GM18951 (cell line): ENCODE results near the gene SESN2.

Source experiments
- POLR2A ChIP-seq: IDR thresholded peaks from 4 replicates; pipeline ENCODE4 v1.6.1; 2011; ENCODE audit warnings: mild to moderate bottlenecking; ENCODE audit not compliant: insufficient read length, insufficient read depth; ENCODE audit errors: extremely low read depth
- in situ Hi-C: fragments of 300-500 bp; cut with MboI; formaldehyde crosslinking; loops from one replicate; pipeline ENCODE4 v1.12.0; 2022; ENCODE audit warnings: low sequenced_read_pairs, mixed read lengths, inconsistent platforms; ENCODE audit not compliant: unreplicated experiment

Gene SESN2

DNA sequence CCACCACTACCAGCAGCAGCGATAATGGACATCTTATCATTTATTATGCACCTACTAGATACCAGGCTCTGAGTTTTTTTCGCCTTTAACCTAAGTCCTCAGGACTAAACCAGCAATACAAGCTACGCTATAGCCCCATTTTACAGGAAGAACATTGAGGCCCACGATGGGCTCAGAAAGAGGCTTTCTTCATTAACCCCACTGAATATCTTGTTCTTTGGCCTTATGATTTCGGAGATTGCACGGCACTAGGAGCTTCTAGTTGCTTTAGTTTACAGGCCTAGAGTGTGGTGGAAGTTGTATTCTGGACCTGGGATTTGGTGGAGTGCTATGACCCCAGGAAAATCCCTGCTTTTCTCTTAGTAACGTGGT is 1.5 kb downstream of the SESN2 start:
- in situ Hi-C loops: no loop called here

DNA sequence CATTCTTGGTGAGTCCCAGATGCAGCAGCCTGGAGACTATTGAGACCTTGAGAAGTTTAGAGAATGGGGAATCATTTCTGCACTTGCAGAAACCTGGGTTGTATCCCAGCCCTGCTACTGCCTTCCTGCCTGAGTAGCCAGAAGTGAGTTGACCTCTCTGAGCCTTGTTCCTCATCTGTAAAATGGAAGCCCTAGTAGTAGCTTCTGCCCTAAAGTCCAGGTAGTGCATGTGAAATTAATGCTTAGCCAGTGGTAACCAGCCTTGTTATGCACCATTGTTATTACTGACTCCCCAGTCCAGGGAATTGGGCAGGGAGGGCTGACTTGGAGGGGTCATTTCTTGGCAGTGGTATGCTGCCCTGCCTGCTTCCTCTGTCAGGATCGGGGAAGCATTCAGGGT is 5.6 kb downstream of the SESN2 start:
- no peak for TF ChIP-seq POLR2A
- in situ Hi-C loops: no loop called here

More for the DNA sequence above, 1.5 kb downstream of the SESN2 start:
- no peak for TF ChIP-seq POLR2A

DNA sequence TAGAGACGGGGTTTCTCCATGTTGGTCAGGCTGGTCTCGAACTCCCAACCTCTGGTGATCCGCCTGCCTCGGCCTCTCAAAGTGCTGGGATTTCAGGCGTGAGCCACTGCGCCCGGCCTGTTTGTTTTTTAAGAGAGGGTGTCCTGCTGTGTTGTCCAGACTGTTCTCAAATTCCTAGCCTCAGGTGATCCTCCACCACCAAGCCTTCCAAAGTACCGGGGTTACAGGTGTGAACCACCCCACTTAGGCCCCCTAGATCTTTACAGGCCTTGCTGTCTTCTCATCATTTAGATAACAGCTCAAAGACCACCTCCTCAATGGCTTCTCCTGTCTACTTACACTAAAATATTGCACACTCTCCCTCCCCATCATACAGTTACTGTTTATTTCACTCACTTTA is 6.3 kb downstream of the SESN2 start:
- in situ Hi-C loops: no loop called here
- TF ChIP-seq POLR2A: no peak

DNA sequence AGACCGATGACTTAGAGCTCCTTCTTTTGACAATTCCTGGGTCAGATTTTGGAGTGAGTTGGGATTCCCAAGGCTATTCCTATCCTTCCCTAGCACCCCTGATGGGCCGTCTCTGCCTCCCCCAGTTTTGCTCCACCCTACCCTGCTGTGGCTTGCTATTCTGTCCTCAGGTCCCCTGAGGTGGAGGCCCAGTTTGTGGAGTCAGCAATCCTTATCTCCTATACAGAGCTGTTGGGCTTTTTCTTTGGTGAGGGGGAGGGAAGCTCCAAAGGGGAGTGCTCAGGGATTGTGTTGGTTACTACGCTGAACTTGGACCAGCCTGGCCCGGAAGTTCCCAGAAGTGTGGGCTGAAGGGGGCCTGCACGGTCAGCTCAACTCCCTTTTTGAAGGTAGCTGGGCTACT is 7.6 kb downstream of the SESN2 start:
- in situ Hi-C loops: no loop called here
- no peak for TF ChIP-seq POLR2A

DNA sequence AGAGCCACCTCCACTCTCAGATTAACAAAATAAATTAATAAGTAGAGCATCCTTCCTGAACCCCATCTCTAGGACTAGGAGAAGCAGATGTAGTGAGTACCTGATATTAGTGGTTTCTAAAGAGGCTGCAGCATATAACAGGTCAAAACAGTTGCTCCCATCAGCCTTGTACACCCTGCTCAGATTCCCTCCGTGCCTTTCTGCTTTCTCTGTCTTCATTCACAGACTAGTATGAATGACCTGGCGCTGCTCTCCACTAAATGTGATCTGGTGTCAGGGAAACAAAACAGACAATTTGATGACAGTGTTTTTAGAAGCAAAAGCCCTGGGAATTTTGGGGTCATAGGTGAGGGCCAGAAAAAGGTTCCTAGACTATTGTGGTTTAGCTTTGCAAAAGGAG is 8.3 kb downstream of the SESN2 start:
- in situ Hi-C loops: no loop called here
- TF ChIP-seq POLR2A: no peak

DNA sequence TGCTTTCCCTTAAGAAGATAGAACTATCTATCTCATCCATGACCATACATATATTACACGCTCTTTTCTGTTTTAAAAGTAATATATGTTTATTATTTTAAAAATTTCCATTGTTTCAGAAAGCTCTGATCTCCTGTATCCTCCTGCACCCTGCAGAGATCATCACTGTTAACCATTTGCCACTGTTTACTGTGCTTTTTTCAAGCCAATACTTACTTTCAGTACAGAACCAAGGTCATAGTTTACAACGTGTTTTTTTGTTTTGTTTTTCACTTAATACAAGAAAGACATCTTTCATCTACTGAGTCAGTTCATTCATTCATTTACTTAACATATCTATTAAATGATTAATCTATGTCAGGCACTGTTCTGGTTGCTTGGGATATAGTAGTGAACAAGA is 10.2 kb downstream of the SESN2 start:
- in situ Hi-C loops: no loop called here
- TF ChIP-seq POLR2A: no peak

DNA sequence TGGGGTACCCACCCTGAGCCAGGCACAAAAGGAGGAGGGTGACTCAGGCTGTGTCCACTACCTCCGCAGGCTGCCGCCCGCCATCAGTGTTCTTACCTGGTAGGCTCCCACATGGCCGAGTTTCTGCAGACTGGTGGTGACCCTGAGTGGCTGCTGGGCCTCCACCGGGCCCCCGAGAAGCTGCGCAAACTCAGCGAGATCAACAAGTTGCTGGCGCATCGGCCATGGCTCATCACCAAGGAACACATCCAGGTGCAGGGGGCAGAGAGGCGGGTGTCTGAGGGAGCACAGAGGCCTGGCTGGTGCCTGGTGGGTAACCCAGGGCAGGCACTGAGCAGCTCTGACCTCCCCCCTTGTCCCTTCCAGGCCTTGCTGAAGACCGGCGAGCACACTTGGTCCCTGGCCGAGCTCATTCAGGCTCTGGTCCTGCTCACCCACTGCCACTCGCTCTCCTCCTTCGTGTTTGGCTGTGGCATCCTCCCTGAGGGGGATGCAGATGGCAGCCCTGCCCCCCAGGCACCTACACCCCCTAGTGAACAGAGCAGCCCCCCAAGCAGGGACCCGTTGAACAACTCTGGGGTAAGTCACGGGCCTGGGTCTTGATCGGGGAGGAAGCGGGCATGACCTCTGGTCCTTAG is 13.0 kb downstream of the SESN2 start:
- in situ Hi-C loops: no loop called here
- TF ChIP-seq POLR2A: no peak

DNA sequence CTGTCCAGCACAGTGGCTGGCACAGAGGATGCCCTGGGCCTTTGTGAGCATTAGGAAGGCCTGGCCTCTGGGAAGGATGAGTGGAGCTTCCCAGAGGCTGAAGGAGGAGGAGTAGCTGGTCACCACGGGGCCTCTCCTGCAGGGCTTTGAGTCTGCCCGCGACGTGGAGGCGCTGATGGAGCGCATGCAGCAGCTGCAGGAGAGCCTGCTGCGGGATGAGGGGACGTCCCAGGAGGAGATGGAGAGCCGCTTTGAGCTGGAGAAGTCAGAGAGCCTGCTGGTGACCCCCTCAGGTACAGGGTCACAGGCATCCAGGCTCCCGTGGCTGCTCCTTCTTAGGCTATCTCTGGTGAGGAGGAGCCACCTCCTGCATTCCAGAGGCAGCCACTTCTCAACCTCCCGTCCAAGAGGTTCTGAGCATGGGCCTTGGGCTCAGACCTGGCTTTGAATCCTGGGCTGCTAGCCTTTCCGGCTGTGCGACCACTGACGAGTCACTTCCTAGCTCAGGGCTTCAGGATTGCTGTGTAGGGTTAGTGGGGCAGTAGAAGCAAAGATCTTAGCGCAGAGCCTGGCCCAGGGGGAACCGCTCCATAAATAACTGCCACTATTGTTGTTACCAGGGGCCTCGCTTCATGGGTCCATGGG is 14.0 kb downstream of the SESN2 start:
- no peak for TF ChIP-seq POLR2A
- in situ Hi-C loops: no loop called here

DNA sequence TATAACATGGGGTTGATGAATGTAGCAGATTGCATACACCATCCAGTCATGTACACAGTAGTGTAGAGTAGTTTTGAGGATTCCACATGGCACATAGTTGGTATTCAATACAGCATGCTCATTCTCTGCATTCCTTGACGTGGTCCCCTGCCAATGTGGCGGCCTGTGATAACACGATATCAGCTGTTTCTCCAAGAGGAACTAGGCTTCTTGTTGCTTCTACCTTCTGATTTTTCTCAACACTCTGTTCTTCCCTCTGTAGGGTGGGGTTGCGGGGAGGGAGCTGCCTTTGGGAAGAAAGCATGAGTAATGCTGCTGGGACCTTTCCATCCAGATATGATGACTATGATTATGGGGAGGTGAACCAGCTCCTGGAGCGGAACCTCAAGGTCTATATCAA is 19.4 kb downstream of the SESN2 start:
- TF ChIP-seq POLR2A: no peak
- in situ Hi-C loops: no loop called here

DNA sequence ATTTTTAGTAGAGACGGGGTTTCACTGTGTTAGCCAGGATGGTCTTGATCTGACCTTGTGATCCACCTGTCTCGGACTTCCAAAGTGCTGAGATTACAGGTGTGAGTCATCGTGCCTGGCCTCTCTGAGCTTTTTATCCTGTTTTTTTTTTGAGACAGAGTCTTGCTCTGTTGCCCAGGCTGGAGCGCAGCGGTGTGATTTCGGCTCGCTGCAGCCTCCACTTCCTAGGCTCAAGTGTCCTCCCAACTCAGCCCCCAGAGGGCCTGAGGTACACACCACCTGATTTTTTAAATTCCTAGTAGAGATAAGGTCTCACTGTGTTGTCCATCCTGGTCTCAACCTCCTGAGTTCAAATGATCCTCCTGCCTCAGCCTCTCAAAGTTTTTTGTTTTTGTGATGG is 20.4 kb downstream of the SESN2 start:
- no peak for TF ChIP-seq POLR2A
- in situ Hi-C loops: no loop called here

DNA sequence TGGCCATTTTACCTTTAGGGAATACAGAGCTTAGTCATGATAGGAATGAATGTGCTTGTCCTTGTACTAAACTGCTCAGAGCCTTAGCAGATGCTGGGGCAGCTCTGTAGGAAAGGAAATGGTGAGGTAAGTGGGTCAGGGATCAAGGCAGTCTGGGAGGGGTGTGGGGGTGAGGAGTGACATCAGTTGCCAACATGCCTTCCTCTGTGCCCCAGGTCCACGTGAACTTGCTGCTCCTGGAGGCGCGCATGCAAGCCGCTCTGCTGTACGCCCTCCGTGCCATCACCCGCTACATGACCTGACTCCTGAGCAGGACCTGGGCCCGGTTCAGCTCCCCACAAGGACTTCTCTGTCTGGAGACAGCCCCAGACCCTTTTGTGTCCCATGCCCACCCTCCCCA is 21.2 kb downstream of the SESN2 start:
- no peak for TF ChIP-seq POLR2A
- in situ Hi-C loops: no loop called here

DNA sequence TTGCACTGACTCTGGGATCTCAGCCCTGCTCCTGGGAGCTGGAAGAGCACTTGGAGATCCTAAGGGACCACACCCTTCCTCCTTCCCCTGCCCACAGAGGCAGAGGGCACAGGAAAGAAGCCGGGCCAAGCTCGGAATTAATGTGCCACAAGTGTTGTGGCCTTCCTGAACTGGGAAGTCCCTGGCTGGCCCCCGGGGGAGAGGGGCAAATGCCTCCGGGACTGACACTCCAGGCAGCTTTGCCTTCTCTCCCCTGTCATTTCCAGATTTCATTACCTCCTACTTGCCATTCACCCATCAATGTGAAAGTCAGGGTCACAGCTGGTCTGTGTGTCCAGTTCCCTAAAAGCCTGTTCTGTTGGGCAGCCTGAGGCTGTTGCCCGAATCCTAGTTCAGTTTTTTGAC is 21.7 kb downstream of the SESN2 start:
- in situ Hi-C loops: no loop called here
- no peak for TF ChIP-seq POLR2A

DNA sequence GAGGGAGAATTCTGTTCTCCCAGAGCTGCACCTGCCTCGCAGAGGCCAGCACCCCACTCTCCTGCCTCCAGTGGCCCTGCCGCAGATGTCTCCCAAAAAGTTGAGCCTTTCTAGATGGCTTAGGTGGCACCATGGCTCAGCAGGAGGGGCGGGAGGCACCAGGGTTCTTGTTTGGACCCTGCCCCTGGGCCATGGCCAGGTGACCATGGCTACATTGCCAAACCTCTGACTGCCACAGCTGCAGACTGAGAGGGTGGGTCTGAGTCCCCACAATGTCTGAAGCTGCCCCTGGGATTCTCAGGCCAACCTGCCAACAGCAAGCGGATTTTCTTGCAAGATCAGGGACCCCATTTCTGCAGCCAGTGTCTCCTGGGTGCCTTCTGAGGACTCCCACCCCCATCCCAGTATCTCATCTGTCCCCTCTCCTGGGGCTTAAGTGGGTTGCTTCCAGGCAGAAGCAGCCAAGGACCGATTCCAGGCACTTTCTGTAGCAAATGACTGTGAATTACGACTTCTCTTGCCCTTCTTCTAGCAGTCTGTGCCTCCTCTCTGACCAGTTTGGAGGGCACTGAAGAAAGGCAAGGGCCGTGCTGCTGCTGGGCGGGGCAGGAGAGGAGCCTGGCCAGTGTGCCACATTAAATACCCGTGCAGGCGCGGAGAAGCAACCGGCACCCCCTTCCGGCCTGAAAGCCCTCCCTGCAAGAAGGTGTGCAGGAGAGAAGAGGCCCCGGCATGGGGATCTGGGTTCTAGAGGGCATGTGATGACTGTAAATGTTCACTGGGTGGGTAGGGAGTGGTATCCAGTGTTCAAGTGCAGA is 22.5 kb downstream of the SESN2 start:
- TF ChIP-seq POLR2A: no peak
- in situ Hi-C loops: no loop called here

DNA sequence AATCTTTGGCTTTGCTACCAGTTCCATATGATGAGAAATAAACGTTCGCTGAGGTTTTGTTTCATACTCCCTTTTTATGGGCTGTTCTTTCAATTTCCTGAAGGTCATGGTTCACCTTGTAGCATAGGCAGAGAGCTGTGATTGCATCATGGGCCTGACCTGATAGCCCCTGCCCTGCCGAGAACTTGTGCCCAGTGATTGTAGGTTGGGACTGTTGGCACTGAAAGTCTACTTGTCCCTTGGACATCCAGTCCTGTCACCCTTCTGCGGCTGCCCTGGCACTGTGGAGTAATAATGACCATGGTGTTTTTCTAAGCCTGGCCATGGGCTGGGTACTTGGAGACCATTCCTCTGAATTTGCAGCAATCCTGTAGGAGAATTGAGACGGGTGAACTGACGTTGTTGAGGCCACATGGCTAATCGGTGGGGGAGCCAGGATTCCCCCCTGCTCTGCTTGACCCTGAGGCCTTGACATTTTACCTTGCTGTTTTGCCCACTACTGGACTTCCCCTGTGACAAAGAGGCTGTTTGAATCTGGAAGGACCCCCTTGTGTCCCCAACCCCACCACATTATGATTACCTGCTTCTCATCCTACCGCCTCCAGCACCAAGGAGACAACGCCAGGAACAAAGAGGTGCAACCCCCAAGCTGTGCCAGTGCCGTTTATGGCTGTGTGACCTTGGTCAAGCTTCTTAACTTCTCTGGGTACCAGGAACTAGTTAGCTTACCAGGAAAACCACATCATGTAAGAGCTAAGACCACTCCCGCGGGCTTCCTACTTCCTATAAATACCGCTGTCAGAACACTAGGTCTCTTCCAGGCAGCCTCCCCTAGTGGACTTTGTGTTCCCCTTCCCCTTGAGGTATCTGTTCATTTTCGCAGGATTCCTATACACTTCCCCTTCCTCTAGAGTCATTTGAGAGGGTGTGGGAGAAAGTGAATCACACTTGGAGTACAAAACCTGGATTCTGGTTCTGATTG is 23.4 kb downstream of the SESN2 start:
- in situ Hi-C loops: no loop called here
- no peak for TF ChIP-seq POLR2A
